Small intestine (tissue), 7 donors: ENCODE results near the gene CCDC83. TPM values are rescaled to one million over a fixed set of nuclear protein-coding genes. Genes with fewer than 3 reads are reported as not detected.
"Not testable (repeated sequence)": the region's sequence is repeated elsewhere in the genome, so short reads cannot be mapped to it uniquely, and the experiment has no call there.

Experiments used
- DNase-seq, 2 donors: peaks; one replicate each; pipeline versions ENCODE4 v3.0.0 to v3.0.0-alpha.2; 2013
- FAIRE-seq: peaks from 2 replicates; lab custom pipeline; 2012; peaks lifted over from hg19 to GRCh38; lab: Jason Lieb, UNC
- H3K27ac ChIP-seq, 3 donors: one replicate each; pipeline ENCODE4 v1.5.1; 2013; ENCODE audit warnings: low read length in 2 of 3, mild to moderate bottlenecking in 2 of 3, control low read depth in 1 of 3, inconsistent platforms in 1 of 3, low read depth in 1 of 3, moderate library complexity in 1 of 3
- H3K27me3 ChIP-seq, 3 donors: one replicate each; pipeline ENCODE4 v1.6.1; 2013; ENCODE audit warnings: low read length in 3 of 3, inconsistent platforms in 1 of 3; ENCODE audit not compliant: control insufficient read depth in 3 of 3, insufficient read depth in 3 of 3
- H3K36me3 ChIP-seq, 3 donors: one replicate each; pipeline ENCODE4 v1.6.1; 2013; ENCODE audit warnings: low read length in 3 of 3, inconsistent platforms in 1 of 3, low read depth in 1 of 3, mild to moderate bottlenecking in 1 of 3, moderate library complexity in 1 of 3; ENCODE audit not compliant: control insufficient read depth in 3 of 3, insufficient read depth in 2 of 3
- H3K4me1 ChIP-seq, 3 donors: one replicate each; pipeline ENCODE4 v1.6.1; 2013; ENCODE audit warnings: low read length in 2 of 3, inconsistent platforms in 1 of 3, low read depth in 1 of 3, mild to moderate bottlenecking in 1 of 3, moderate library complexity in 1 of 3; ENCODE audit not compliant: control insufficient read depth in 3 of 3, insufficient read depth in 2 of 3
- H3K4me3 ChIP-seq, 3 donors: one replicate each; pipeline ENCODE4 v1.5.1; 2013; ENCODE audit warnings: low read length in 3 of 3, control low read depth in 1 of 3, inconsistent platforms in 1 of 3, low read depth in 1 of 3, mild to moderate bottlenecking in 1 of 3, moderate library complexity in 1 of 3
- H3K9me3 ChIP-seq, 2 donors: one replicate each; pipeline ENCODE4 v1.6.1; 2013; ENCODE audit warnings: low read depth in 1 of 2, low read length in 1 of 2; ENCODE audit not compliant: control insufficient read depth in 2 of 2, insufficient read depth in 1 of 2
- WGBS, 3 donors: extraction: QIAGEN DNeasy Blood & Tissue Kit; methylation state at CpG; one replicate each; pipeline ENCODE4 v1.1.7; 2013; 5-methylcytosine and 5-hydroxymethylcytosine counted together
- polyA plus RNA-seq, 4 donors: library from polyadenylated mRNA; stranded (reverse) in 3 of 4; unstranded in 1 of 4; fragments of 200-250 nt in 3 of 4; fragments of 120-200 nt in 1 of 4; gene quantifications; one replicate each; pipeline versions ENCODE4 v1.2.1 to v1.2.3, GENCODE V29; 2013
- donor health status: healthy with polysubstance abuse.
- donor health status: control.
- donor health status: control.
- donor health status: Bipolar disorder and iron deficiency.
- donor health status: healthy.

The CCDC83 gene
- polyA plus RNA-seq, 4 donors = 0.10 TPM; not detected in 3

DNA sequence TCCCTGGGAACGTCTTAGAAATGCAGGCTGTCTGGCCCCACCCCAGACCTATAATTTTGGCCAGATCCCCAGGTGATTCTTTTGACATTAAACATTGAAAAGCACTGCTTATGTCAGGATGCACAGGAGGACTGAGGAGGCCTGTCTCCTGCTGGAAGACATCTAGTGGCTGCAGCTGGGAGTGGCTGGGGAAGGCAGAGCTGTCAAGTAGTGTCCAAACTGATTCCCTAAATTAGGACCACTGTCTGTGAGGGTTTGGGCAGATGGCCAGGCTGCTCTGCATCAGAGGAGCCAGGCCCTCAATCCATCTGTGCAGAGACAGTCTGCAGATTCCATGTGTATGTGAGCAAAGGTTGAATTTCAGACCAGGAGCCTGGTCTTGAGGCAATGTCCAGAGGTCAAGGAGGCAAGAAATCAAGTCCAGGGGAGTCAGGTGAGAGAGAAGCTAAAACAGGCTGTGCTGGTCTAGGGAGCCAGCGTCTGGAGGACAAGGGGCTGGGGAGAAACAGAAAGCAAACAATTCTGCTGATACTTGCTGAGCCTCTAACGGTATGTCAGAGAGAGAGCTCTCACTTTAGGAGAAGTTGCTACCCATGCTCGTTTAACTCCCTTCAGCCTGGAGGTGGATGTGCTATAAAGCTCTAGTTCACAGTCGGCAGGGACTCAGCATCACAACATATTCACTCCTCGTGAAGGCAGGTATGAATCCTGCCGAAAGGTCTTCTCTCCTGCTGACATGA, 28.9 kb upstream of the CCDC83 start:
- FAIRE-seq (no peak), DNase-seq (peak; percentile 69 to 70)
- Histone ChIP-seq H3K36me3 (no peaks in the 10 kb centered on the region), H3K4me1 (peaks cover 9 to 21% (median 10%) of the 10 kb centered on the region in 3 donors), H3K27ac (peak overlapping the region in 2 of 3 donors; percentile 57 to 60), H3K27me3 (no peaks in the 10 kb centered on the region), H3K9me3 (no peaks in the 10 kb centered on the region), H3K4me3 (no peak overlapping the region)
- WGBS, 3 donors = 43 to 55% (median 46%) methylated on average over 7 of the region's 7 CpGs

DNA sequence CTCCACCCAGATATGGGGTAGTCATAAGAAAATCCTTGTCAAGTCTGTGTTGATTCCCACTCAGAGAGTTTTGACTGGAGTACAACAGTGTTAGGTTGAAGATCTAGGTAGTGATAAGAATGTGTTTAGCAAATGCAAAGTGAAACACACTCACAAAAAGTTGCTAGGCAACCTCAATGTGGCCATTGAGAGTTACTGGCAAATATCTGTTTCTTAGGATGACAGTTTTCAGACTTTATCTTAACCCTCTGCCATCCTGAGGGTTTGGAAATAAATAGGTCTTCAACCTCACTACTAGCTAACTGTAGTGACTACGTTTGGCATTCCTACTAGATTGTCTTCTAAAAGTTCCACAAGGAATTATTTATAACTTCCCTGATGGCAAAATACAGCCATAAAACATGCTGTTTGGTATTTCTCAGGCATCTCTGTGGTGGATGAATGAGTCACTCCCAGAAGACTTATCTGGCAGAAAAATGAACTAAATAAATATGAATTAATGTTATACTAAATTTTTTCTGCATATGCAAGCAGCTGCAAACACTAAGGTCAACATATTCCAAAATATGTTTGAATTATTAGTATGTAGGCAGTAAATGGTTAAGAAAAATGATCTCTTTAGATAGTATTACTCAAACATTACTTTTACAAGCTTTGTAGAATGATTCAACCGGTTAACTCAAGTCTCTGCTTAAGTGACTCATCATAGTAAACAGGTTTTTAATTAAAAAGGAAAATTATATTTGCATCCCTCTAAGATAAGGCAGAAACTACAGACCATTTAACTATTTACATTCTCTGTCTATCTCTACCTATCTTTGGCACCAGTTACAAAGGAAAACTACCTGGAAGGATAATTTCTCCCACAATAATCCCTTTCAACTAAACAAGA, 27.2 kb upstream of the CCDC83 start:
- H3K27ac ChIP-seq = peak overlapping the region in 2 of 3 donors; percentile 21 to 60
- H3K4me3 ChIP-seq = no peak overlapping the region
- H3K36me3 ChIP-seq = no peaks in the 10 kb centered on the region
- DNase-seq (peak; percentile 44 to 49), FAIRE-seq (no peak)
- 8 to 23% (median 9%) methylated on average over 2 of the region's 2 CpGs for WGBS, 3 donors
- no peaks in the 10 kb centered on the region for H3K9me3 ChIP-seq
- H3K27me3 ChIP-seq = no peaks in the 10 kb centered on the region
- peaks cover 9 to 21% (median 10%) of the 10 kb centered on the region in 3 donors for H3K4me1 ChIP-seq

DNA sequence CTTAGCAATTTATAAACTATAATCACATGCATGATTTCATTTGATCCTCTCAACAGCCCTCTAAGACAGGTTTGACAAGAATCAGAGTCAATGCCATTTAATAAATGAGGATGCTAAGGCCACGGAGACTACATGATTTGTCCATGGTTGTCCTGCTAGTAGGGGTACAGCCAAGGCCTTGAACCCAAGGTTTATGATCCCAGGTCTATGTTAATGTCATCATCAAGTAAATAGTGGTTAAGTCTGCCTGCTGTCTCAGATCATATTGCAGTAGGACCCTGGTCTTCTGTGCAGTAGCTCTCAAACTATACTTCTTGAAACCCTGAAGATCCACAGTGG, 26.6 kb upstream of the CCDC83 start:
- no peak overlapping the region for H3K4me3 ChIP-seq
- H3K36me3 ChIP-seq = no peaks in the 10 kb centered on the region
- H3K27me3 ChIP-seq = no peaks in the 10 kb centered on the region
- FAIRE-seq = no peak
- H3K9me3 ChIP-seq = no peaks in the 10 kb centered on the region
- WGBS, 3 donors = 32 to 57% (median 54%) methylated on average over 1 of the region's 1 CpG
- H3K27ac ChIP-seq = no peak overlapping the region
- peaks cover 9 to 24% (median 10%) of the 10 kb centered on the region in 3 donors for H3K4me1 ChIP-seq
- peak in 1 of 2 donors; percentile 19 for DNase-seq

DNA sequence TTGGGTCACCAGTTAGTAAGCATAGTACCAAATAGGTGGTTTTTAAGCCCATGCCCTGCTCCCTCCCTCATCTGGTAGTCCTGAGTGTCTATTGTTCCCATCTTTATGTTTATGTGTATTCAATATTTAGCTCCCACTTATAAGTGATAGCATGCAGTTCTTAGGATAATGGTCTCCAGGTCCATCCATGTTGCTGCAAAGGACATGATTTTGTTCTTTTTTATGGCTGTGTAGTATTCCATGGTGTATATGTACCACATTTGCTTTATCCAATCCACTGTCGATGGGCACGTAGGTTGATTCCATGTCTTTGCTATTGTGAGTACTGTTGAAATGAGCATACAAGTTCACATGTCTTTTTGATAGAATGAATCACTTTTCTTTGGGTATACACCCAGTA, 26.0 kb upstream of the CCDC83 start:
- DNase-seq (no peak), FAIRE-seq (no peak)
- Histone ChIP-seq H3K4me3 (no peak overlapping the region), H3K27me3 (no peaks in the 10 kb centered on the region), H3K9me3 (no peaks in the 10 kb centered on the region), H3K36me3 (no peaks in the 10 kb centered on the region), H3K27ac (no peak overlapping the region), H3K4me1 (peaks cover 9 to 24% (median 10%) of the 10 kb centered on the region in 3 donors)
- WGBS, 3 donors = 97 to 98% (median 97%) methylated on average over 2 of the region's 2 CpGs

DNA sequence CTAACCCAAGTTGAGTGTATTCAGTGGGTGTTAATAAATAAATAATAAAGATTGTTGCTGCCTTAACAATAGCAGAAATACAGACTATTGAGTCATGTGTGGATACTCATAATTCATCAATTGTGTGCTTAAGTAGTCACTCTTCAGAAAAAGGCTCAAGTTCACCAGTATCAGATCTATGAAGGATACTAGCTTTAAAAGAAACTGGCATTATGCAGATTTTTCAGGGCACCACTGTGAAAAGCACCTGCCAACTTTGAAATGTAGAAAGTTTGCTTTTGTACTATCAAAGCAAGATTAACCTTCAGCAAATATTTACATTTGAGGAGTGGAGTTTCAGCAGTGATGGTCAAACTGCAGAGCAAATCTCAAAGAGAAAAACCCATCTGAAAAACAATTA, 24.1 kb upstream of the CCDC83 start:
- H3K4me1 ChIP-seq = peaks cover 9 to 22% (median 10%) of the 10 kb centered on the region in 3 donors
- H3K9me3 ChIP-seq = peaks cover 0 to 6% of the 10 kb centered on the region in 2 donors
- no peak overlapping the region for H3K4me3 ChIP-seq
- DNase-seq = peak in 1 of 2 donors; percentile 31
- no peaks in the 10 kb centered on the region for H3K27me3 ChIP-seq
- H3K36me3 ChIP-seq = no peaks in the 10 kb centered on the region
- no peak for FAIRE-seq
- no peak overlapping the region for H3K27ac ChIP-seq

DNA sequence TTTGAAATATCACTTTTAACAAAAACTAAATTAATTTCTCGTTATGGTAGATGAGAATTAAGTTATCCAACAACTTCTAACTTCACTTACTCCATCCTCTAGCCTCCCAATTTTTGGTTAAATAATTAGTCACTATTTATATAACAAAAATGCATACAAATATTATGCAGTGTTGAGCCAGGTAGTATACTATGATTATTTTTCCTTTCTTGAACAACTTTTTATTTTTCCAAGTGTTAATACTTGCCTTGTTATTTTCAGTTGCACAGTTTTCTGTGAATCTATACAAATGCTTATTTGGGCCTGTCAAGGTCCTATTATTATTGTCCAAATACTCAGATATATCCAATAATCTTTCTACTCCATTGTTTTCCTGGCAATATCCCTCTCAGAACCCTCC, 19.9 kb upstream of the CCDC83 start:
- H3K4me3 ChIP-seq = no peak overlapping the region
- no peak for FAIRE-seq
- 81 to 97% (median 90%) methylated on average over 1 of the region's 1 CpG for WGBS, 3 donors
- no peaks in the 10 kb centered on the region for H3K36me3 ChIP-seq
- no peak for DNase-seq
- H3K9me3 ChIP-seq = peaks cover 0 to 6% of the 10 kb centered on the region in 2 donors
- H3K4me1 ChIP-seq = peaks cover 0 to 2% (median 0%) of the 10 kb centered on the region in 3 donors
- no peaks in the 10 kb centered on the region for H3K27me3 ChIP-seq
- H3K27ac ChIP-seq = no peak overlapping the region

DNA sequence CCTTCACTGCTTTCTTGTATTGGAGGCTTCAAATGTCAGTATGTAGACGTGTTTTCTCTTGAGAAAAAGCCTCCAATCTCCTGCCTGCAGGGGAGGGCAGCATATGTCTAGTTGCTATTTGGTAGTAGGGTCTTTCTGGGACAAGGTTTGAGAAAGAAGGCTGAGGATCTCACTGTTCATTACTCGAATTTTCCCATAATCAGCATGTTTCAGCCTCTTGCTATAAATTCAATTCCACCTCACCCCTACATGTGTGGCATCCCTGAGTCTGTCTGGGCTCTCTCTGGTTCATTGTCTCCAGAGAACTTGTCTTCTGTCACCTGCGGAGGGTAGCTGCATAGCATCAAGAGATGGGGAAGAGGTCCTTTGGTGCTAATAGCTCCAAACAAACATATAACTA, 19.5 kb upstream of the CCDC83 start:
- FAIRE-seq = no peak
- Histone ChIP-seq H3K4me1 (peaks cover 0 to 2% (median 0%) of the 10 kb centered on the region in 3 donors), H3K4me3 (no peak overlapping the region), H3K27me3 (no peaks in the 10 kb centered on the region), H3K27ac (no peak overlapping the region), H3K9me3 (peaks cover 0 to 6% of the 10 kb centered on the region in 2 donors), H3K36me3 (no peaks in the 10 kb centered on the region)
- 75 to 87% (median 81%) methylated on average over 3 of the region's 3 CpGs for WGBS, 3 donors
- no peak for DNase-seq

DNA sequence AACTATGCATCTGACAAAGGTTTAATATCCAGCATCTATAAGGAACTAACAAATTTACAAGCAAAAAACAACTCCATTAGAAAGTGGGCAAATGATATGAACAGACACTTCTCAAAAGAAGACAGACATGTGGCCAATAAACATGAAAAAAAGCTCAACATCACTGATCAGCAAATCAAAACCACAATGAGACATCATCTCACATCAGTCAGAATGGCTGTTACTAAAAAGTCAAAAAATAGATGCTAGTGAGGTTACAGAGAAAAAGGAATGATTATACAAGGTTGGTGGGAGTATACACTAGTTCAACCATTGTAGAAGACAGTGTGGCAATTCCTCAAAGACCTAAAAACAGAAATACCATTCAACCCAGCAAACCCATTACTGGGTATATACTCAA, 14.3 kb upstream of the CCDC83 start:
- H3K27me3 ChIP-seq, H3K9me3 ChIP-seq, H3K36me3 ChIP-seq, DNase-seq, H3K27ac ChIP-seq, FAIRE-seq, H3K4me3 ChIP-seq, H3K4me1 ChIP-seq: not testable (repeated sequence)
